Activated CD4-positive, alpha-beta memory T cell treated with anti-CD3 and anti-CD28 coated beads, Interleukin-2, amount 10 ng/mL, durations not matched to agents 7 days and 5 days (primary cell): ENCODE data around the gene QSOX1. TPM values are rescaled to one million over a fixed set of nuclear protein-coding genes. Genes with fewer than 3 reads are reported as not detected.

ENCODE experiments used
- CTCF ChIA-PET: fragments of 350-600 bp; sonication (Branson Sonifier 250); formaldehyde crosslinking; loops from one replicate; lab custom pipeline; 2021; ENCODE audit warnings: antibody characterized with exemption, inconsistent platforms; lab: Charles Lee
- POLR2A ChIA-PET: fragments of 350-600 bp; sonication (Branson Sonifier 250); formaldehyde crosslinking; loops from one replicate; lab custom pipeline; 2021; ENCODE audit warnings: antibody characterized with exemption; lab: Charles Lee
- DNase-seq: peaks from one replicate; pipeline ENCODE4 v3.0.0-alpha.2; 2020
- H3K27ac Mint-ChIP-seq: one replicate; pipeline ENCODE4 v1.8.0; 2021; ENCODE audit warnings: mild to moderate bottlenecking, mixed read lengths
- H3K27me3 Mint-ChIP-seq: one replicate; pipeline ENCODE4 v1.8.0; 2021; ENCODE audit warnings: mixed read lengths
- H3K36me3 Mint-ChIP-seq: one replicate; pipeline ENCODE4 v1.8.0; 2021; ENCODE audit warnings: low read depth, mixed read lengths
- H3K4me1 Mint-ChIP-seq: one replicate; pipeline ENCODE4 v1.8.0; 2021; ENCODE audit warnings: mixed read lengths
- H3K4me3 Mint-ChIP-seq: one replicate; pipeline ENCODE4 v1.8.0; 2021; ENCODE audit warnings: mild to moderate bottlenecking, mixed read lengths
- H3K9me3 Mint-ChIP-seq: one replicate; pipeline ENCODE4 v1.8.0; 2021; ENCODE audit warnings: mixed read lengths
- total RNA-seq, 2 experiments: library from RNA; stranded (reverse); gene quantifications; one replicate each; pipeline ENCODE4 v1.2.3, GENCODE V29; 2021

QSOX1 gene
- total RNA-seq, 2 experiments from 2014 or later: 28.9 to 35.1 TPM

DNA sequence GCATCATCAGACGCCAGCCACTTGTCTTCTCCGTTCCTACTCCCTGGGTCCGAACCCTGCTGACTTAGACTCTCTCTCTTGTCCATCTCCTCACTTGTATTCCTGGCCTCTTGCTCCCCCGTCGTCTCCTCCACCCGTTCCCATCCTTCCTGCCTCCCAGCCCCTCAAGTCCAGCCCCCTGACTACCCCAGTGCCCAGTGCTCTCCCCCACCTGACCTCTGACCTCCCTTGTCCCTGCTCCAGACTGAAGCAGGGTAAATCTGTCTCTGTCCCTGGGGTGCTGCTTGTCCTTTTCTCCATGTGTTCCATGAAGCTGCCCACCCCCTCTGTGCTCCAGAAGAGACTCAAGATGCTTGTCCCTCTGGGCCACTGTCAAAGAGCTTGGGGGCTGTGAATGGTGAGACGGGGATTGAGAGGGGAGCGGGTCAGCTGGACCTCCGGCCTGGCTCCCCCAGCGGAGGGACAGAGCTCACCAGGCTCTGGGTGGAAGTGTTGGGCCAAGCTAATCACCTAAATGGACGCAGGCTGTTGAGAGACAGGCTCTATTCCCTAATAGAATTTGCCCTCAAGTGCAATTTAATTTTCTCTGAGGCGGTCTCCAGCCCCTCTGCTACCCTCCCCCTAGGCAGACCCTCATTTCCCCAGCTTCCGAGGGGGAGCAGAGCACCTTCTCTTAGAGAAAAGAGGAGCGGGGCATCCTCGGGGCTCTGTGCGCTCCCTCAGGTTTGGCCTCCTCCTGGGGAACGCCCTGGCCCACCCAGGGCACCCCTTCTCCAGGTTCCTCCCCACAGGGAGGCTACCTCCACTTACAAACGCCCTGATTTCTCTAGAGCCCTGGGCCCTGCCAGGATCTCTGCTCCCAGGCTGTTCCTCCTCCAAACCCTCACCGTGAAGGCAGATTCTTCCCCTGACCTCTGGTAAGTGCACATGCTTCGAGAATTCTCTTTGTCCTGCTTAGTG is 64.4 kb downstream of the QSOX1 start:
- Mint-ChIP-seq H3K36me3 (no peaks in the 10 kb centered on the region), H3K9me3 (no peaks in the 10 kb centered on the region), H3K4me3 (no peak overlapping the region), H3K27me3 (peaks cover 25% of the 10 kb centered on the region), H3K4me1 (peaks cover 3% of the 10 kb centered on the region), H3K27ac (no peak overlapping the region)
- no peak for DNase-seq
- CTCF ChIA-PET: no interaction called here
- POLR2A ChIA-PET: no interaction called here

DNA sequence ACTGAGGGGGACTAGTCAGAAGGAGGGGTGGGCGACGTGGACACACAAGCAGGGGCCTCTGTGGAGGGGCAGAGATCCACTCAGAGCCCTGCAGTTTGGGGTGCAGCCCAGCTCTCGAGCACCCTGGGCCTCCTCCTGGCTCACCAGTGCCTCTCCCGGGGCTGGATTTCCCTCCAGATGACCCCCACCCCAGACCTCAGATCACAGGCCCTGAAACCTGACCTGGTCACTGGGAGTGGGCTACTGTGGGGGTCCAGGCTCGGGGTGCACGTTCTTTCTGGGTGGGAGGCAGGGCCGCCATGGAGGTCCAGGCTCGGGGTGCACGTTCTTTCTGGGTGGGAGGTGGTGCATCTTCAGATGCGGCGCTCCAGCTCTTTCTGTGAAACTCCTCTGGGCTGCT is 65.1 kb downstream of the QSOX1 start:
- POLR2A ChIA-PET: no interaction called here
- CTCF ChIA-PET: no interaction called here
- H3K36me3 Mint-ChIP-seq: no peaks in the 10 kb centered on the region
- H3K27ac Mint-ChIP-seq: no peak overlapping the region
- H3K4me3 Mint-ChIP-seq: no peak overlapping the region
- H3K4me1 Mint-ChIP-seq: peaks cover 2% of the 10 kb centered on the region
- no peak for DNase-seq
- H3K9me3 Mint-ChIP-seq: no peaks in the 10 kb centered on the region
- peaks cover 32% of the 10 kb centered on the region for H3K27me3 Mint-ChIP-seq

DNA sequence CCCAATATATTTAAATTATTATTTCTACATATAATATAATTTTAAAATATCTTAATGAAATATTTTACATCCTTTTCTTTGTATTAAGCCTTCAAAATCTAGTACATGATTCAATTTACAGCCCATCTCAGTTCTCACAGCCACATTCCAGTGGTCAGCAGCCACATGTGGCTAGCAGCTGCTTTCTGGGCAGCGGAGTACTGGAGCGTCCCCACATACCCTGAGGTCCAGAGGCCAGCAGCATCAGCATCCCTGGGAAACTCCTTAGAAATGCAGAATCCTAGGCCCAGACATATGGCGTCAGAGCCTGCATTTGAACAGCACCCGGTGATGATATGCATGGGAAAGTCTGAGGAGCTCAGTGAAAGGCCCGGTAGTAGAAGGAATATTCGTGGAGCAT is 66.8 kb downstream of the QSOX1 start:
- Mint-ChIP-seq H3K4me1 (no peaks in the 10 kb centered on the region), H3K27ac (no peak overlapping the region), H3K9me3 (no peaks in the 10 kb centered on the region), H3K36me3 (no peaks in the 10 kb centered on the region), H3K4me3 (no peak overlapping the region), H3K27me3 (peaks cover 44% of the 10 kb centered on the region)
- ChIA-PET CTCF (no interaction called here), POLR2A (no interaction called here)
- no peak for DNase-seq

DNA sequence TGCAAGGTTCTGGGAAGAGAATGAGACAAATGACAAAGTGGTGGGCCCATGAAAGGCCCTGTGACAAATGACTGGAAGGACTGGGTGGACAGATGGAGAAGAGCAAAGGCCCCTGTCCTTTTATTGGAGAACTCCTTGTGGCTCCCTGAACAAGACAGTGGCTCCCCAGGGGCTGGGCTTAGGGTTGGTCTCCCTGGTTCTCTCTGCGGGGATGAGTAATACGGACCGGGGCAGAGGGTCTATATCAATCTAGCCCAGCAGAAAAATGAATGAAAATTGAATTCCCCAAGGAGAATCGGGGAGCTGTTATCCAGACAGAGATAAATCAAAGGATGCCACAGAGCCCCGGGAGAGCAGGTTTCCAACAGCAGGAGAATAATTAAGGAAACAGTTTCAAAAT is 70.2 kb downstream of the QSOX1 start:
- DNase-seq: no peak
- H3K36me3 Mint-ChIP-seq: no peaks in the 10 kb centered on the region
- no peak overlapping the region for H3K27ac Mint-ChIP-seq
- H3K4me3 Mint-ChIP-seq: no peak overlapping the region
- H3K27me3 Mint-ChIP-seq: peaks cover 65% of the 10 kb centered on the region
- H3K9me3 Mint-ChIP-seq: no peaks in the 10 kb centered on the region
- peaks cover 5% of the 10 kb centered on the region for H3K4me1 Mint-ChIP-seq
- CTCF ChIA-PET: interaction anchor here (1.0 to 1.1 kb wide), 2 partner anchors 28 to 39 kb away, joined by 3 read pairs; no protein-coding TSS in a partner anchor
- POLR2A ChIA-PET: no interaction called here

DNA sequence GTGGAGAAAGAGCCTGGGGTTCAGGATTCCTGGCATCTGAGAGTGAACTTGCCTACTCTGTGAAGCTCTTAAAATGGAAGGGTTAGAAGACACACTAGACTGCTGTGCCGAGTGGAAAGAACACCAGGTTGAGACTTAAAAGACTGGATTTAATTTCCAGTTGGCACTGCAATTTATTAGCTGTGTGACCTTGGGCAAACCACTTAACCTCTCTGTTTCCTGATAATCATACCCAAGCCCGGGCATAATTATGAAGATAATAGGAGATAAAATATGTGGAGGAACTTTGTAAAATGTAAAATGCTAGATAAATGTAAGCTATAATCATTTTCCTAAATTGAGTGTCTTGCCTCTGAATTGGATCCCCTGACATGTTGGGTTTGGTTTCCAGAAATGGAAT is 70.7 kb downstream of the QSOX1 start:
- Mint-ChIP-seq H3K27ac (no peak overlapping the region), H3K4me3 (no peak overlapping the region), H3K9me3 (no peaks in the 10 kb centered on the region), H3K27me3 (peaks cover 66% of the 10 kb centered on the region), H3K36me3 (no peaks in the 10 kb centered on the region), H3K4me1 (peaks cover 5% of the 10 kb centered on the region)
- POLR2A ChIA-PET: no interaction called here
- CTCF ChIA-PET: interaction anchor here (1.0 to 1.1 kb wide), 2 partner anchors 27 to 39 kb away, joined by 3 read pairs; no protein-coding TSS in a partner anchor
- no peak for DNase-seq

DNA sequence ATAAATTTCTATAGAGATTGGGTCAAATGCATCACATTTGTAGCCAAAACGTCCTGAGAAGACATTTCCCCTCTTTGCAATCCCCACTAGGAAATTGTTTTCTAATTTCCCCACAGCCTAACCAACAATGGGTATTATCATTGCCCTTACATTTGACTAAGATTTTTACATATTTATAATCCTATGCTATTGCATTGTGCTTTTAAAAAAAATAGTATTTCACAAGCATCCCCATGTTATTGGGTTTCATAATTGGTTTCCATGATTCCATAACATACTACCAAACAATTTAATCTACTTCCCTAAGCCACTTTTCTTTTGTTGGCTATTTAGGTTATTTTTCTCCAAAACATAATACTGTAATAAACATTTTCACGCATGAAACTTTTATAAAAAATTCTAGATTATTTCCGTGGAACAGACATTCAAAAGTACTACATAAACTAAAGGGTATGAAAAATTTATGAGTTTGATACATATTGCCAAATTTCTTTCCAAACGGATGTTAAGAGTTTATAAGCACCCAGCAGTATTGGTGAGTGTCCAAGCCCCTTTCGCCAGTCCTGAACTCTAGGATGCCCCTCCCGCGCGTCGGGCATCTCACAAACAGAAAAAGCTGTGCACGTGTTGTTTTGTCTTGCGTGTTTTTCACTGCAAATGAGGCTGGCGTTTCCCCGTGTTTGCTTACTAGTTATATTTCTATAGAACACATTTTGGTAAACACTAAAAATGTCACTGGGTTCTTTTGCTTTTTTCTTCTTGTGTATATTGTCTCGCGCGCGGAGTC is 73.4 kb downstream of the QSOX1 start:
- Mint-ChIP-seq H3K4me1 (peaks cover 16% of the 10 kb centered on the region), H3K9me3 (no peaks in the 10 kb centered on the region), H3K4me3 (peak overlapping the region; percentile 60), H3K27me3 (peaks cover 73% of the 10 kb centered on the region), H3K36me3 (no peaks in the 10 kb centered on the region), H3K27ac (no peak overlapping the region)
- ChIA-PET CTCF (no interaction called here), POLR2A (no interaction called here)
- no peak for DNase-seq

DNA sequence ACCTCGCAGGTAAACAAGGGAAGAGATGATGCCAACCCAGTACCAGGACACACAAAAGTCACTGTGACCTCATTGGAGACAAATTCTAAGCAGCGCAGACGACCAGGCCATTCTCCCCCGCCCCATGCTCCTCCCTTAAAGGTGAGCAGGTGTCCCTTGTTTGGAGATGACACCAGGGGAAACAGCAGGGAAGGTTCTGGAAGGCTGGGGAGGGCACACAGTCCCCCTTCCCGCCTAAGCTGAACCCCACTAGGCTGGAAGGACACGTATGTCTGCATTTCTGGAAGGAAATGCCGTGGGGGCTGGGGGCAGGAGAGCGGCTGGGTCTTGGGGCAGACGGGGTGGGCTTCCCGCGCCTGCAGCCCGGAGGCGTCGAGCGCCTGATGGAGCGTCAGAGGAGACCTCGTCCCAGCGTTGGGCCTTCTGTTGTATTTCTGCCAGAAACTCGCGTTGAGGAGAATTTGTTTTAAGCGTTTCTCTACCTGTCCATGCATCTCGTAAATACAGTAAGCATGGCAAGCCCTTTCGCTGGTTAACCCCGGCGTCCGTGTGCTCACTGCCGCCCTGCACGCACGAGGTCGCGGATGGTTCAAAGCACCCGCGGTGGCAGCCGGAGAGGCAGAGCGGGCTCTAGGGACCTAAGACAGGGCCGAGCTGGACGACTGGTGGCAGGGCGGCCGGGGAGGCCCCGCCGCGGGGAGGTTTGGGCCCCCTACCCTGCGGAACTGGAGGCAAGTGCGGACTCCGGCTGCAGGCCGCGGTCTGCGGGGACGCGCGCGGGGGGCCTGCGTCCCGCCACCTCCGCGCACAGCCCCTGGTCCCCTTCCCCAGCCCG is 74.2 kb downstream of the QSOX1 start:
- Mint-ChIP-seq H3K4me1 (peaks cover 17% of the 10 kb centered on the region), H3K36me3 (no peaks in the 10 kb centered on the region), H3K27ac (no peak overlapping the region), H3K27me3 (peaks cover 76% of the 10 kb centered on the region), H3K9me3 (no peaks in the 10 kb centered on the region), H3K4me3 (peak overlapping the region; percentile 60)
- CTCF ChIA-PET: no interaction called here
- no peak for DNase-seq
- POLR2A ChIA-PET: no interaction called here

DNA sequence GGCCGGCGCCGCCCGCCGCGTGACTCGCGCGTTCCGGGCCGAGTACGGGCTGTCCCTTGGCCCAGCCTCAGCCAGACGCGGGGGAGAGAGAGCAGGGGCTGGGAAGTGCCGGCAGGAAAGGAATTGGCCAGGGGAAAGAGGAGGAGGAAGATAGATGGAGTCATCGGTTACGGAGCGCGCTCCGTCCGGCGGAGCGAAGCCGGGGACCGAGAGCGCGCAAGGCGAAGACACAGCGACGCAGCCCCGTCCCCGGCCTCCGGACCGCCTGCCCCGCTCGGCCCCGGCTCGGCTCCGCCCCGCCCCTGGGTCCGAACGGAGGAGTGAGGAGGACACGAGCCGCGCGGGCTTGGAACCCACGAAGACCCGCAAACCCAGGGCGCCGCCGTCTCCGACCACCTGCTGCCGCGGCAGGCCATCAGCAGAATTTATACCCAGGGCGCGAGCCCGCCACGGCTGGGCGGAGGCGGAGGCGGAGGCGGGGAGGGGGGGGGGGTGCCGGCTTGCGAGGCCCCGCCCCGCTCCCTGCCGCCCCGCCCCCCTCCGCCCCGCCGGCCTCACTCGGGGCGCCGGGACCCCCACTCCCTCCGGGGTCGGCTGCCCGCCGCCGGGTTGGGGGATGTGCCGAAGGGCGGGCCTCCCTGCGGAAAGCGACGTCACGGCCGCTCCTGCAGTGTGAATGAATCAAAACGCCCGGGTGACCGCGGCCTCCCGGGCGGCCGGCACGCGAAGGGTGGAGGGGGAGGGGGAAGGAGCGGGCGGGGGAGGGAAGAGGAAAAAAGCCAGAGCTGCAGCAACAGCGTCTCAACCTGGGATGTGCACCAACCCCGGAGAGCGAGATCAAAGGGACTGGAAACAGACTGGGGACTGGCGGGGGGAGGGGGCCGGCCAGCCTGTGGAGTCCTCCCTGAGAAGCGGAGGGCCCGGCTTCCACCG is 75.1 kb downstream of the QSOX1 start, which contains the start of gene LHX4:
Gene LHX4 (plus strand): TSS at position 782 of the 933 bp plus-strand sequence. CDS start 266 bp downstream, outside the sequence.
- peak; percentile 39 for DNase-seq
- ChIA-PET CTCF (no interaction called here), POLR2A (interaction anchor here (1.0 kb wide), 1 partner anchor 383 kb away, joined by 3 read pairs; no protein-coding TSS in a partner anchor)
- H3K4me1 Mint-ChIP-seq: peaks cover 24% of the 10 kb centered on the region
- H3K36me3 Mint-ChIP-seq: peaks cover 4% of the 10 kb centered on the region
- no peak within 1 kb of the TSS for H3K27ac Mint-ChIP-seq
- peaks cover 76% of the 10 kb centered on the region for H3K27me3 Mint-ChIP-seq
- H3K4me3 Mint-ChIP-seq: peak within 1 kb of the TSS; percentile 62
- H3K9me3 Mint-ChIP-seq: no peaks in the 10 kb centered on the region

DNA sequence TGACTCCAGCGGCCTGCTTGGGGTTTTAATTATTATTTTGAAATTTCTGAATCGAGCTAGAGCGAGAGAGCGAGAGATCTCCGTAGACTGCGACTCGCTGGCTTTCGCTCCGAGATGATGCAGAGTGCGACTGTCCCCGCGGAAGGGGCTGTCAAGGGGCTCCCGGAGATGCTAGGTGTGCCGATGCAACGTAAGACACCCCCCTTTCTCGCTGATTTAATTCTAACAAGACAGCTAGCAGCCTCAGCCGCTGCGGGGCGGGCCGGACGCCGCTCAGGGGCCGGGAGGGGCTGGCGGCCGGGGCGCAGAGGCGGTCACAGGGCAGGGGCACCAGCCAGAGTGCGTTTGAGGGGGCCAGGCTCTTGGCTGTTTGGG is 75.7 kb downstream of the QSOX1 start:
- Mint-ChIP-seq H3K4me3 (peak overlapping the region; percentile 62), H3K4me1 (peaks cover 24% of the 10 kb centered on the region), H3K27me3 (peaks cover 76% of the 10 kb centered on the region), H3K36me3 (peaks cover 4% of the 10 kb centered on the region), H3K9me3 (no peaks in the 10 kb centered on the region), H3K27ac (no peak overlapping the region)
- ChIA-PET CTCF (interaction anchor here (0.6 to 1.1 kb wide), 2 partner anchors 11 to 95 kb away, joined by 3 to 4 read pairs; no protein-coding TSS in a partner anchor), POLR2A (interaction anchor here (1.0 to 2.4 kb wide), 2 partner anchors 8 to 383 kb away, joined by 3 to 5 read pairs; no protein-coding TSS in a partner anchor)
- DNase-seq: no peak

DNA sequence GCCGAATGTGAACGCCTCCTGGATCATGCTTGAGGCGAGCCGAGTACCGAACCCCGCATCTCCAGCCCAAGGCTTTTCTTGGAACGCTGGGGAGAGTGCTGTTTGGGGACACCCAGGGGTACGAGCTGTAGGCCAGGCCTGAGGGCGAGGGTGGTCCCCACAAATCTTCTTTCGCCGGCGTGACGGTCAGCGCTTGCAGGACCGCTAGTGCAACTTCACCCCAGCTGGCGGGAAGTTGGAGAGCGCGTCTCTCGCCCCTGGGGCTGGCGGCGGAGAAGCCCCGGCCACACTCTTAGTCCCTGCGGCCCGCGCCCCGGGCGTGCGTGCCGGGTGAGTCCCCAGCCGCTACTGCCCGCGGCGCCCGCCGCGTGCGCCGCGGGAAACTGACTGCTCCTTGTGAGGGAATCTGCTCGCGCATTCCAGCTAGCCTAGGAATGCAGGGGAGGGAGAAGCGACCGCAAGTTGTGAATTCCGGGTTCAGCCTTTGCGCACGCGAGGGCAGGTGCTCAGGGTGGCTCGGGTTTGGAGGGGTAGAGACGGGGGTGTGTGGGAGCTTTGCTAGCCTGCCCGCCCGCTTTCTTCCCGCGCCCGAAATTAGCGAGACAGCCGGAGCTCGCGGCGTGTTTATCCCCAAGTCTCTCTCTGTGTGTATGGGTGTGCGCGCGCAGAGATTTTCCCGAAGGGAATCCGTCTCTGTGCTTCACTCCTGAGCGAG is 76.3 kb downstream of the QSOX1 start:
- Mint-ChIP-seq H3K4me1 (peaks cover 27% of the 10 kb centered on the region), H3K27ac (no peak overlapping the region), H3K36me3 (peaks cover 4% of the 10 kb centered on the region), H3K9me3 (no peaks in the 10 kb centered on the region), H3K27me3 (peaks cover 78% of the 10 kb centered on the region), H3K4me3 (peak overlapping the region; percentile 62)
- ChIA-PET POLR2A (interaction anchor here (1.0 to 2.4 kb wide), 2 partner anchors 8 to 384 kb away, joined by 3 to 5 read pairs; no protein-coding TSS in a partner anchor), CTCF (interaction anchor here (0.6 to 1.2 kb wide), 3 partner anchors 11 to 185 kb away, joined by 3 to 4 read pairs (median 3); no protein-coding TSS in a partner anchor)
- no peak for DNase-seq

DNA sequence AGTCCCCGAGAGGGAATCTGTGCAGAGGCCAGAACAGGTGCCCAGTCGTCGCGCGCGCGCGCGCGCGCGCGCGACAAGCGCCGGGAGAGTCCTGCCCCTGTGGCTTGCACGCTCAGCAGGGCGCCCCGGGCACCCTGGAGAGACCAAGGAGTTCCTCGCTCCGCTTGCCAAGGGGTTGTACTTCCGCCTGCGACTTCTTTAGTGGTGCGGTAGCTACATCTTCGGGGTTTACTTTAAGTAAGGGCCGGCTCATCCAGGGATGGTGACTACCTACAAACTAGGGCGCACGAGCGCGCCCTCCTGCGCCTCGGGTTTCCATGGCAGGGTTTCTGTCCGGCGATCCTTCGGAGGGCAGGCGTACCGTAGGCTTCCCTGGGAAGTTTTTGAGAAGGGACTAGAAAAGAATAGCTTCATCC is 76.8 kb downstream of the QSOX1 start:
- H3K9me3 Mint-ChIP-seq: no peaks in the 10 kb centered on the region
- H3K36me3 Mint-ChIP-seq: peaks cover 4% of the 10 kb centered on the region
- CTCF ChIA-PET: interaction anchor here (1.1 to 1.9 kb wide), 3 partner anchors 10 to 184 kb away, joined by 3 to 4 read pairs (median 4); no protein-coding TSS in a partner anchor
- H3K27me3 Mint-ChIP-seq: peaks cover 81% of the 10 kb centered on the region
- H3K27ac Mint-ChIP-seq: no peak overlapping the region
- POLR2A ChIA-PET: interaction anchor here (2.4 kb wide), 1 partner anchor 9 kb away, joined by 5 read pairs; no protein-coding TSS in a partner anchor
- peak overlapping the region; percentile 60 for H3K4me3 Mint-ChIP-seq
- peaks cover 30% of the 10 kb centered on the region for H3K4me1 Mint-ChIP-seq
- DNase-seq: peak; percentile 20
